Karpas-422 (cell line): Measurements from ENCODE around the gene INPP5F. TPM values are rescaled to one million over a fixed set of nuclear protein-coding genes. Genes with fewer than 3 reads are reported as not detected.

Experiments used
- small RNA-seq: library from RNA; depleted of rRNA; stranded (forward); fragments of <200 nt; gene quantifications from one replicate; pipeline ENCODE3, GENCODE V24; 2014
- total RNA-seq: library from RNA; depleted of rRNA; stranded (reverse); fragments of >200 nt; shearing (Covaris generic); gene quantifications from 2 replicates; pipeline ENCODE4 v1.2.3, GENCODE V29; 2014; ENCODE audit warnings: low replicate concordance; rRNA removed

The INPP5F gene
- total RNA-seq, 1 experiment from 2014 or later, result 5.6 TPM

Small RNAs within 50 kb of the gene (small RNA-seq; reads per million reads assigned to genes)
- gene RN7SL846P, result not detected

Other genes starting within 250 kb of the INPP5F start
- gene RGS10, start 183.3 kb upstream of the INPP5F start, total RNA-seq, result 54.5 and 78.0 TPM in 2 replicates
- 60.4 and 120 TPM in 2 replicates for gene TIAL1, start 129.1 kb upstream of the INPP5F start, total RNA-seq
- gene BAG3, start 74.7 kb upstream of the INPP5F start, total RNA-seq, result 0.97 and 1.4 TPM in 2 replicates
- gene MCMBP, start 146.8 kb downstream of the INPP5F start, total RNA-seq, result 25.8 and 38.2 TPM in 2 replicates
- gene SEC23IP, start 166.7 kb downstream of the INPP5F start, total RNA-seq, result 32.0 and 33.2 TPM in 2 replicates